MCF 10A (cell line): ENCODE results near the gene STAT4. TPM values are rescaled to one million over a fixed set of nuclear protein-coding genes. Genes with fewer than 3 reads are reported as not detected.

Experiments used
- BruUV-seq: library from RNA; stranded (reverse); fragments of 400-500 nt; replicated peaks from 2 replicates; lab custom pipeline; 2021; lab: Mats Ljungman, UMichigan
- CTCF ChIA-PET: fragments of 300-600 bp; sonication (Branson Sonifier 250); formaldehyde crosslinking; extraction: SDS; loops from one replicate; lab custom pipeline; 2021; ENCODE audit warnings: antibody characterized with exemption, inconsistent platforms; lab: Yijun Ruan, JAX
- POLR2A ChIA-PET: fragments of 300-600, 350-650 bp; sonication (Branson Sonifier 250); formaldehyde crosslinking; extraction: SDS; loops from one replicate; lab custom pipeline; 2020; ENCODE audit warnings: antibody characterized with exemption, inconsistent platforms; lab: Yijun Ruan, JAX
- DNase-seq: peaks from one replicate; pipeline ENCODE4 v3.0.0-alpha.2; 2018; ENCODE audit not compliant: unreplicated experiment
- H3K27ac Mint-ChIP-seq: one replicate; pipeline ENCODE4 v1.8.0; 2022; ENCODE audit warnings: mild to moderate bottlenecking, low read depth, mixed read lengths; ENCODE audit not compliant: unreplicated experiment
- H3K27me3 Mint-ChIP-seq: one replicate; pipeline ENCODE4 v1.8.0; 2022; ENCODE audit warnings: mixed read lengths; ENCODE audit not compliant: insufficient read depth, unreplicated experiment
- H3K36me3 Mint-ChIP-seq: one replicate; pipeline ENCODE4 v1.8.0; 2022; ENCODE audit warnings: mild to moderate bottlenecking, moderate library complexity, mixed read lengths; ENCODE audit not compliant: insufficient read depth, unreplicated experiment
- H3K4me1 Mint-ChIP-seq: one replicate; pipeline ENCODE4 v1.8.0; 2022; ENCODE audit warnings: mixed read lengths; ENCODE audit not compliant: insufficient read depth, unreplicated experiment
- H3K4me3 Mint-ChIP-seq: one replicate; pipeline ENCODE4 v1.8.0; 2022; ENCODE audit warnings: mild to moderate bottlenecking, moderate library complexity, mixed read lengths; ENCODE audit not compliant: unreplicated experiment
- H3K9me3 Mint-ChIP-seq: one replicate; pipeline ENCODE4 v1.8.0; 2022; ENCODE audit warnings: mixed read lengths; ENCODE audit not compliant: unreplicated experiment
- intact Hi-C: fragments of 100-400 bp; cut with micrococcal nuclease; formaldehyde crosslinking; loops from 2 replicates; pipeline ENCODE4 v1.14.1; 2022
- total RNA-seq: library from RNA; stranded (reverse); gene quantifications from 2 replicates; pipeline ENCODE4 v1.2.3, GENCODE V29; 2022
- TF ChIP-seq, protein P1 (sequence below): fragments of 200-600 bp; IDR thresholded peaks from one replicate; pipeline ENCODE4 v1.8.0; 2022; ENCODE audit warnings: antibody characterized with exemption, mild to moderate bottlenecking; ENCODE audit not compliant: unreplicated experiment

STAT4 gene
- total RNA-seq, 1 experiment from 2014 or later: 1.4 TPM

DNA sequence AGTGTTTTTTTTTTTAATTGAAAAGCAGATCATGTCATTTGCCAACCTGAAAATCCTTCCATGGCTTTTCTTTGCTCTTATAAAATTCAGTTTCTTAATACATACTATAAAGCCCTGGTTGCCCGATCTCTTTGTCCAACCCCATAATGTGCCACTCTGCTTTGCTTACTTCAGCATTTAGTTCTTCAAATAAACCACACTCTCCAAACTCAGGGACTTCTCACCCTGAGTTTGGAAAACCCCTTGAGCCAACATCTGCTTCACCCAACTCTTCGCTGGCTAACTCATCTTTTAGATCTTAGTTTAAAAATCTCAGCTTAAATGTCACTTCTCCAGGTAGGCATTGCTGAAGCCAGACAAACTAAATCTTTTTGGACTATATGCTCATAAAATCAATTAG is 135.6 kb downstream of the STAT4 start:
- Mint-ChIP-seq H3K36me3 (no peaks in the 10 kb centered on the region), H3K27me3 (peaks cover 11% of the 10 kb centered on the region), H3K27ac (no peak overlapping the region), H3K4me1 (peaks cover 2% of the 10 kb centered on the region), H3K9me3 (no peaks in the 10 kb centered on the region), H3K4me3 (no peak overlapping the region)
- ChIA-PET POLR2A (interaction anchor here (0.9 to 3.3 kb wide), 4 partner anchors 8 to 133 kb away, joined by 8 to 31 read pairs (median 13); partner anchors contain the start of gene GLS), CTCF (interaction anchor here (0.5 to 1.2 kb wide), 5 partner anchors 14 to 1271 kb away, joined by 3 to 4 read pairs (median 3); no protein-coding TSS in a partner anchor)
- no TSS peak for BruUV-seq
- TF ChIP-seq, protein P1, sequence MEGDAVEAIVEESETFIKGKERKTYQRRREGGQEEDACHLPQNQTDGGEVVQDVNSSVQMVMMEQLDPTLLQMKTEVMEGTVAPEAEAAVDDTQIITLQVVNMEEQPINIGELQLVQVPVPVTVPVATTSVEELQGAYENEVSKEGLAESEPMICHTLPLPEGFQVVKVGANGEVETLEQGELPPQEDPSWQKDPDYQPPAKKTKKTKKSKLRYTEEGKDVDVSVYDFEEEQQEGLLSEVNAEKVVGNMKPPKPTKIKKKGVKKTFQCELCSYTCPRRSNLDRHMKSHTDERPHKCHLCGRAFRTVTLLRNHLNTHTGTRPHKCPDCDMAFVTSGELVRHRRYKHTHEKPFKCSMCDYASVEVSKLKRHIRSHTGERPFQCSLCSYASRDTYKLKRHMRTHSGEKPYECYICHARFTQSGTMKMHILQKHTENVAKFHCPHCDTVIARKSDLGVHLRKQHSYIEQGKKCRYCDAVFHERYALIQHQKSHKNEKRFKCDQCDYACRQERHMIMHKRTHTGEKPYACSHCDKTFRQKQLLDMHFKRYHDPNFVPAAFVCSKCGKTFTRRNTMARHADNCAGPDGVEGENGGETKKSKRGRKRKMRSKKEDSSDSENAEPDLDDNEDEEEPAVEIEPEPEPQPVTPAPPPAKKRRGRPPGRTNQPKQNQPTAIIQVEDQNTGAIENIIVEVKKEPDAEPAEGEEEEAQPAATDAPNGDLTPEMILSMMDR: no peak
- DNase-seq: no peak
- intact Hi-C loops: no loop called here

DNA sequence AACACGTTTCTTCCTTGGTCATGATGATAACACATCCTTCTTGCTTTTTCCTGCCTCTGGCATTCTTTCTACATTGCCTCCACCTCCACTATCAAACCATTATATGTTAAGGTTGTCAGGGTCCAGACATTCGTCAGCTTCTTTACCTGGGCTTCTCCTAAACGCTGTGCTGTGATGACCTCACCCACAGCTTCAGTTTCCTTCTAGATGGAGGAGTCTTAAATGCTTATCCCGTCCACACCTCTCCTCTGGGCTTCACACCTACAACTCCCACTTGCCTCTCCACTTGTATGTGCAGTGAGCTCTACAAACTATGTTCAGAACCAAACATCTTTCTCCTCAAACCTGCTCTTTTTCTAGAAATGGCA is 136.2 kb downstream of the STAT4 start:
- TF ChIP-seq, protein P1: no peak
- H3K4me3 Mint-ChIP-seq: no peak overlapping the region
- ChIA-PET POLR2A (interaction anchor here (0.7 to 3.3 kb wide), 10 partner anchors 8 to 431 kb away, joined by 3 to 31 read pairs (median 7); partner anchors contain the start of gene GLS), CTCF (interaction anchor here (0.5 to 1.2 kb wide), 4 partner anchors 14 to 1270 kb away, joined by 3 to 4 read pairs (median 3); no protein-coding TSS in a partner anchor)
- no peak overlapping the region for H3K27ac Mint-ChIP-seq
- TSS peak; percentile 93 for BruUV-seq
- H3K36me3 Mint-ChIP-seq: peaks cover 4% of the 10 kb centered on the region
- H3K9me3 Mint-ChIP-seq: no peaks in the 10 kb centered on the region
- H3K4me1 Mint-ChIP-seq: peaks cover 8% of the 10 kb centered on the region
- no peak for DNase-seq
- peaks cover 11% of the 10 kb centered on the region for H3K27me3 Mint-ChIP-seq
- intact Hi-C loops: loop anchor here (5.0 kb wide), 1 partner anchor 132 kb away; the partner anchor contains the start of gene GLS

DNA sequence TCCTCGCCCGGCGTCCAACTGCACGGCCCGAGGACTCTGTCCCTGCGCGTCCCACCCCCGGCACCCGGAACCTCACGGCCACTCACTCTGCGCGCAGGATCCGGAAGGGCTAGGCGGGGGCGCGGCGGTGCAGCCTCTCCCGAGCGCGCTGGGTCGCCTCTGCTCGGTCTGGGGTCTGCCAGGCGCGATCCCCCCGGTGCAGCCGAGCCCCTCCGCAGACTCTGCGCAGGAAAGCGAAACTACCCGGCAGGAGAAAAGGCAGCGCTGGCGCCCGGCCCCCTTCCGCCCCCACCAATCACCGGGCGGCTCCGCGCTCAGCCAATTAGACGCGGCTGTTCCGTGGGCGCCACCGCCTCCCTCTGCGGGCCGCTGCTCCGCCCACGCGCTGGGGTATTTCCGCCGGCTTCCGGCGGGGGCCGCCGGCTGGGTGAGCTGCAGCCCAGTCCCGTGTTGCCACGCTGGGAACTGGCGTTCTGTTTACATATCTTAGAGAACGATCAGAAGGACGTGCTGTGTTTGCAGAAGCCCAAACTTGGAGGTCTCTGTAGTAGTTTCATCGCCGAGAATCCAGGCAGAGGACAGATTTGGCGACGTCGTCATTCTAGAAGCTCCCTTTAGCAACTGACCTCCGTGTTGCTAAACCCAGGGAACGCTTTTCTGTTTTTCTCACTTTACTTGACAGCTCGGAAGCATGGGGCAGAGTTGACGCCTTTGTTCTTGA is 136.7 kb downstream of the STAT4 start, which contains the start of gene STAT1:
Gene STAT1 (minus strand): TSS at position 240 of the 721 bp plus-strand sequence. CDS start 4,168 bp downstream, outside the sequence.
- POLR2A ChIA-PET: interaction anchor here (0.6 to 3.3 kb wide), 14 partner anchors 9 to 567 kb away, joined by 3 to 31 read pairs (median 6); partner anchors contain the start of gene GLS
- TF ChIP-seq, protein P1: no peak
- peaks cover 8% of the 10 kb centered on the region for H3K4me1 Mint-ChIP-seq
- no peak within 1 kb of the TSS for H3K27ac Mint-ChIP-seq
- peak; percentile 90 for DNase-seq
- intact Hi-C loops: loop anchor here (5.0 kb wide), 1 partner anchor 132 kb away; the partner anchor contains the start of gene GLS
- peaks cover 11% of the 10 kb centered on the region for H3K27me3 Mint-ChIP-seq
- no peak within 1 kb of the TSS for H3K4me3 Mint-ChIP-seq
- peaks cover 10% of the 10 kb centered on the region for H3K36me3 Mint-ChIP-seq
- CTCF ChIA-PET: interaction anchor here (1.0 to 2.6 kb wide), 3 partner anchors 12 to 163 kb away, joined by 3 to 9 read pairs (median 4); no protein-coding TSS in a partner anchor
- no peaks in the 10 kb centered on the region for H3K9me3 Mint-ChIP-seq
- BruUV-seq: no TSS peak

DNA sequence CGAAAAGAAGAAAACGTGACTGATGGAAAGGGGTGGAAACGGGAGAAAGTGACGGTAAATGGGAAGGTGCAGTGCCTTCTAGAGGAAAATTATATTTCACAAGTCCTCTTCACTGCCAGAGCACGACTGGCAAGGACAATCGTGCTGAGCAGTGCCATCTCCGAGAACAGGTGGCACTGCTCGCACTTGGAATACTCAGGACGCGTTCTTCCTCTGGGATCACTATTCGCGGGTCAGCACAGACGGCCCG is 137.2 kb downstream of the STAT4 start:
- Mint-ChIP-seq H3K36me3 (peaks cover 14% of the 10 kb centered on the region), H3K4me3 (no peak overlapping the region), H3K27me3 (peaks cover 11% of the 10 kb centered on the region), H3K27ac (no peak overlapping the region), H3K4me1 (peaks cover 8% of the 10 kb centered on the region), H3K9me3 (no peaks in the 10 kb centered on the region)
- CTCF ChIA-PET: interaction anchor here (1.2 to 2.6 kb wide), 2 partner anchors 11 to 24 kb away, joined by 4 to 9 read pairs; no protein-coding TSS in a partner anchor
- POLR2A ChIA-PET: interaction anchor here (0.6 to 3.3 kb wide), 10 partner anchors 9 to 566 kb away, joined by 3 to 31 read pairs (median 8); partner anchors contain the start of gene GLS
- TSS peak; percentile 51 for BruUV-seq
- DNase-seq: no peak
- intact Hi-C loops: loop anchor here (5.0 kb wide), 1 partner anchor 131 kb away; the partner anchor contains the start of gene GLS
- TF ChIP-seq, protein P1: no peak
